ENCODE data around the gene FAM174C.

Gene FAM174C

DNA sequence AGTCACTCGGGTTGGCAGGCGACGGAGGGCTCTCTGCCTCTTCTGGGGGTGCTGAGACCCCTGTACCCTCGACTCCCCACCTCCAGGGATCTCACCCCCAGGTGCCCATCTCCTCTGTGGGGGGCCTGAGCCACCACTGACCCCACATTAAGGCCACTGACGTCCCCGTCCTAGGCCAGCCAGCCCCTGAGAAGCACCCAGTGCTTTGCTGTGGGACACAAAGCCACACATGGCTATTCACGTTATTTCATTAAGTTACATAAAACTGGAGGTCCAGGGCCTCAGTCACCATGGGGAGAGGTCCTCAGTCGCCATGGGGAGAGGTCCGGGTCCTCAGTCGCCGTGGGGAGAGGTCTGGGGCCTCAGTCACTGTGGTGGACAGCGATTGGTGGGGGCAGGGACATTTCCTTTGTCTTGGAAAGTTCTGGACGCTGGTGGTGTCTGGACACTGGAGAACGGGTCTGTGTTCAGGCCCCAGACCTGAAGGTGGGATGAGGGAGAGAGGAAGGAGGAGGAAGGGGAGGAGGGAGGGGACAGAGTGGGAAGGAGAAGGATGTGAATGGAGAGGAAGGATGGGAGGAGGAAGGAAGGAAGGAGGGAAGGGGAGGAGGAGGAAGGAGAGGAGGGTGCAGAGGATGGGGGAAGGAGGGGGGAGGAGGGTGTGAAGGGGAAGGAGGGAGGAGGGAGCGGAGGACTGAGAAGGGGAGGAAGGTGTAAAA, 6.4 kb downstream of the FAM174C start (continued):
- TF ChIP-seq ZNF660 (tag by site-specific recombination; IDR thresholded peaks at IDR 0.05) (no peak), ZNF621 (tag by site-specific recombination; IDR thresholded peaks at IDR 0.05) (no peak), ZNF146 (tag by site-specific recombination; IDR thresholded peaks at IDR 0.05) (no peak), ZNF600 (tag by site-specific recombination; IDR thresholded peaks at IDR 0.05) (no peak), SP3 (tag by site-specific recombination; IDR thresholded peaks at IDR 0.05) (peak; percentile 37; the same call in 1 of the 2 replicates), ZFP37 (tag by site-specific recombination; IDR thresholded peaks at IDR 0.05) (no peak), ZNF140 (tag by site-specific recombination; IDR thresholded peaks at IDR 0.05) (no peak), ZNF19 (tag by site-specific recombination; IDR thresholded peaks at IDR 0.05; ENCODE audit: low read depth) (no peak), ZNF837 (tag by site-specific recombination; IDR thresholded peaks at IDR 0.05) (no peak), ZNF777 (tag by site-specific recombination; IDR thresholded peaks at IDR 0.05; ENCODE audit: borderline replicate concordance) (no peak), ZSCAN30 (tag by site-specific recombination; IDR thresholded peaks at IDR 0.05) (no peak), ZNF366 (tag by site-specific recombination; conservative IDR thresholded peaks at IDR 0.05) (peak; percentile 60), ZNF157 (tag by site-specific recombination; IDR thresholded peaks at IDR 0.05) (no peak), ZNF843 (tag by site-specific recombination; IDR thresholded peaks at IDR 0.05) (no peak), ZNF354C (tag by site-specific recombination; IDR thresholded peaks at IDR 0.05; ENCODE audit: borderline replicate concordance, low read depth) (no peak), EGR2 (tag by site-specific recombination; IDR thresholded peaks at IDR 0.05; ENCODE audit: low read depth) (peak; percentile 80; the same call in 1 of the 2 replicates), ZBTB17 (tag by site-specific recombination; IDR thresholded peaks at IDR 0.05) (no peak), RBAK (tag by site-specific recombination; IDR thresholded peaks at IDR 0.05) (no peak), ZFP41 (tag by site-specific recombination; IDR thresholded peaks at IDR 0.05; ENCODE audit: borderline replicate concordance) (no peak), ZNF211 (tag by site-specific recombination; IDR thresholded peaks at IDR 0.05; ENCODE audit: low read depth) (no peak), ZNF654 (tag by site-specific recombination; IDR thresholded peaks at IDR 0.05; ENCODE audit: low read depth) (no peak), ZNF112 (tag by site-specific recombination; IDR thresholded peaks at IDR 0.05) (no peak), SCRT2 (tag by site-specific recombination; IDR thresholded peaks at IDR 0.05) (no peak), ZFHX2 (tag by site-specific recombination; conservative IDR thresholded peaks at IDR 0.05) (peak; percentile 45; the same call in 1 of the 2 replicates), ZNF701 (tag by site-specific recombination; IDR thresholded peaks at IDR 0.05) (no peak), ZNF626 (tag by site-specific recombination; IDR thresholded peaks at IDR 0.05) (no peak), ZNF677 (tag by site-specific recombination; IDR thresholded peaks at IDR 0.05) (no peak), ZNF169 (tag by site-specific recombination; IDR thresholded peaks at IDR 0.05) (no peak), ZFP3 (tag by site-specific recombination; IDR thresholded peaks at IDR 0.05; ENCODE audit: low read depth) (no peak), KLF16 (tag by site-specific recombination; IDR thresholded peaks at IDR 0.05) (no peak), ZNF202 (tag by site-specific recombination; IDR thresholded peaks at IDR 0.05; ENCODE audit: borderline replicate concordance) (no peak), ZNF311 (tag by site-specific recombination; IDR thresholded peaks at IDR 0.05; ENCODE audit: borderline replicate concordance) (no peak), IKZF3 (tag by site-specific recombination; IDR thresholded peaks at IDR 0.05) (no peak), OSR2 (tag by site-specific recombination; IDR thresholded peaks at IDR 0.05) (no peak), ZNF155 (tag by site-specific recombination; IDR thresholded peaks at IDR 0.05) (no peak), ZNF221 (tag by site-specific recombination; IDR thresholded peaks at IDR 0.05; ENCODE audit: borderline replicate concordance) (no peak)
- TF ChIP-seq, protein P1, sequence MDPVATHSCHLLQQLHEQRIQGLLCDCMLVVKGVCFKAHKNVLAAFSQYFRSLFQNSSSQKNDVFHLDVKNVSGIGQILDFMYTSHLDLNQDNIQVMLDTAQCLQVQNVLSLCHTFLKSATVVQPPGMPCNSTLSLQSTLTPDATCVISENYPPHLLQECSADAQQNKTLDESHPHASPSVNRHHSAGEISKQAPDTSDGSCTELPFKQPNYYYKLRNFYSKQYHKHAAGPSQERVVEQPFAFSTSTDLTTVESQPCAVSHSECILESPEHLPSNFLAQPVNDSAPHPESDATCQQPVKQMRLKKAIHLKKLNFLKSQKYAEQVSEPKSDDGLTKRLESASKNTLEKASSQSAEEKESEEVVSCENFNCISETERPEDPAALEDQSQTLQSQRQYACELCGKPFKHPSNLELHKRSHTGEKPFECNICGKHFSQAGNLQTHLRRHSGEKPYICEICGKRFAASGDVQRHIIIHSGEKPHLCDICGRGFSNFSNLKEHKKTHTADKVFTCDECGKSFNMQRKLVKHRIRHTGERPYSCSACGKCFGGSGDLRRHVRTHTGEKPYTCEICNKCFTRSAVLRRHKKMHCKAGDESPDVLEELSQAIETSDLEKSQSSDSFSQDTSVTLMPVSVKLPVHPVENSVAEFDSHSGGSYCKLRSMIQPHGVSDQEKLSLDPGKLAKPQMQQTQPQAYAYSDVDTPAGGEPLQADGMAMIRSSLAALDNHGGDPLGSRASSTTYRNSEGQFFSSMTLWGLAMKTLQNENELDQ (tag by site-specific recombination; IDR thresholded peaks at IDR 0.05; ENCODE audit: low read depth) = no peak
- TF ChIP-seq, protein P2, sequence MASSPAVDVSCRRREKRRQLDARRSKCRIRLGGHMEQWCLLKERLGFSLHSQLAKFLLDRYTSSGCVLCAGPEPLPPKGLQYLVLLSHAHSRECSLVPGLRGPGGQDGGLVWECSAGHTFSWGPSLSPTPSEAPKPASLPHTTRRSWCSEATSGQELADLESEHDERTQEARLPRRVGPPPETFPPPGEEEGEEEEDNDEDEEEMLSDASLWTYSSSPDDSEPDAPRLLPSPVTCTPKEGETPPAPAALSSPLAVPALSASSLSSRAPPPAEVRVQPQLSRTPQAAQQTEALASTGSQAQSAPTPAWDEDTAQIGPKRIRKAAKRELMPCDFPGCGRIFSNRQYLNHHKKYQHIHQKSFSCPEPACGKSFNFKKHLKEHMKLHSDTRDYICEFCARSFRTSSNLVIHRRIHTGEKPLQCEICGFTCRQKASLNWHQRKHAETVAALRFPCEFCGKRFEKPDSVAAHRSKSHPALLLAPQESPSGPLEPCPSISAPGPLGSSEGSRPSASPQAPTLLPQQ (tag by site-specific recombination; IDR thresholded peaks at IDR 0.05) = no peak
